Prostate gland (tissue), 2 donors: ENCODE results near the gene PPP4R1. TPM values are rescaled to one million over a fixed set of nuclear protein-coding genes. Genes with fewer than 3 reads are reported as not detected.
A peak's percentile ranks its signal among the peaks of the same experiment; 100 is the strongest.
"Not testable (repeated sequence)": the region's sequence is repeated elsewhere in the genome, so short reads cannot be mapped to it uniquely, and the experiment has no call there.

Source experiments
- DNase-seq: peaks from one replicate; pipeline ENCODE4 v3.0.0-alpha.2; 2019; ENCODE audit warnings: low spot score
- H3K27ac ChIP-seq, 2 donors: fragments of 200-600 bp; sonication (generic); 2 replicates each; pipeline ENCODE4 v1.5.1; 2017 to 2019
- H3K27me3 ChIP-seq: fragments of 200-600 bp; sonication (generic); replicated peaks from 2 replicates; pipeline ENCODE4 v1.5.1; 2019; ENCODE audit not compliant: insufficient read depth
- H3K36me3 ChIP-seq, 2 donors: fragments of 200-600 bp; sonication (generic); 1 replicate in 1 of 2; 2 replicates in 1 of 2; pipeline versions ENCODE4 v1.5.1 to v1.8.1; 2017 to 2019
- H3K4me1 ChIP-seq: fragments of 200-600 bp; sonication (generic); replicated peaks from 2 replicates; pipeline ENCODE4 v1.5.1; 2019
- H3K4me3 ChIP-seq, 2 donors: fragments of 200-600 bp; sonication (generic); 2 replicates each; pipeline ENCODE4 v1.5.1; 2017 to 2019
- H3K9me3 ChIP-seq: fragments of 200-600 bp; sonication (generic); 2 replicates; pipeline ENCODE4 v1.5.1; 2017
- CTCF ChIP-seq, 4 experiments: fragments of 200-600 bp in 2 of 4; fragments of 450-650 bp in 2 of 4; sonication (generic) in 2 of 4; IDR thresholded peaks; 1 replicate in 3 of 4; 2 replicates in 1 of 4; pipeline ENCODE4 v1.5.1; 2016 to 2019; ENCODE audit warnings: antibody characterized with exemption in 4 of 4, mild to moderate bottlenecking in 2 of 4, moderate library complexity in 2 of 4
- POLR2A ChIP-seq: fragments of 450-650 bp; IDR thresholded peaks from one replicate; pipeline ENCODE4 v1.6.1; 2016; ENCODE audit warnings: antibody characterized with exemption, mild to moderate bottlenecking
- POLR2AphosphoS5 ChIP-seq: sonication (generic); formaldehyde crosslinking; IDR thresholded peaks from one replicate; pipeline ENCODE4 v1.6.1; 2017; ENCODE audit warnings: antibody characterized with exemption
- WGBS: methylation state at CpG from one replicate; pipeline ENCODE4 v1.1.5; 2018; 5-methylcytosine and 5-hydroxymethylcytosine counted together
- intact Hi-C: fragments of 100-400 bp; cut with DNase I; formaldehyde crosslinking; loops from one replicate; pipeline ENCODE4 v1.14.2; 2022
- total RNA-seq, 2 donors: library from RNA; depleted of rRNA; stranded (reverse); fragments of >200 nt; gene quantifications; one replicate each; pipeline ENCODE4 v1.1.0, GENCODE V29; 2016

The PPP4R1 gene
- total RNA-seq, 2 donors from 2014 or later: 39.1 to 67.0 TPM

- Histone ChIP-seq H3K9me3 (no peaks in the 10 kb centered on the region), H3K4me3 (peak overlapping the region in 1 of 2 donors; percentile 92), H3K27me3 (no peaks in the 10 kb centered on the region), H3K36me3 (no peaks in the 10 kb centered on the region), H3K4me1 (no peaks in the 10 kb centered on the region), H3K27ac (peak overlapping the region in 1 of 2 donors; percentile 97)
- no peak for DNase-seq
- TF ChIP-seq POLR2AphosphoS5: no peak
- WGBS: 39% methylated on average over 3 of the region's 3 CpGs
- intact Hi-C loops: loop anchor here (5.0 to 10.0 kb wide), 2 partner anchors 92 to 159 kb away; partner anchors contain the start of gene RAB31
Observed at GRCh38 chr18:9612977-9613376, 1.4 kb downstream of the PPP4R1 start.

GRCh38 chr18:9612215-9612830 lies 2.0 kb downstream of the PPP4R1 start:
- H3K4me1 ChIP-seq: no peaks in the 10 kb centered on the region
- no peak overlapping the region for H3K27ac ChIP-seq
- peak; percentile 49 for DNase-seq
- no peaks in the 10 kb centered on the region for H3K36me3 ChIP-seq
- 33% methylated on average over 3 of the region's 3 CpGs for WGBS
- no peak overlapping the region for H3K4me3 ChIP-seq
- H3K9me3 ChIP-seq: no peaks in the 10 kb centered on the region
- intact Hi-C loops: loop anchor here (5.0 to 10.0 kb wide), 2 partner anchors 92 to 160 kb away; partner anchors contain the start of gene RAB31
- H3K27me3 ChIP-seq: no peaks in the 10 kb centered on the region
- TF ChIP-seq CTCF (IDR thresholded peaks at IDR 0.05): peak; percentile 37 to 70 (median 42)
- peak; percentile 37 for TF ChIP-seq POLR2AphosphoS5
- TF ChIP-seq POLR2A: no peak

- no peak overlapping the region for H3K27ac ChIP-seq
- H3K9me3 ChIP-seq: no peaks in the 10 kb centered on the region
- H3K27me3 ChIP-seq: no peaks in the 10 kb centered on the region
- H3K36me3 ChIP-seq: no peaks in the 10 kb centered on the region
- H3K4me3 ChIP-seq: no peak overlapping the region
- intact Hi-C loops: no loop called here
- DNase-seq: no peak
- no peak for TF ChIP-seq POLR2A
- TF ChIP-seq CTCF (IDR thresholded peaks at IDR 0.05): no peak
- no peak for TF ChIP-seq POLR2AphosphoS5
- no peaks in the 10 kb centered on the region for H3K4me1 ChIP-seq
- WGBS: 65% methylated on average over 7 of the region's 7 CpGs
Observed at GRCh38 chr18:9609190-9609589, 5.2 kb downstream of the PPP4R1 start.

GRCh38 chr18:9608728-9609127 lies 5.6 kb downstream of the PPP4R1 start:
- intact Hi-C loops: no loop called here
- H3K9me3 ChIP-seq: no peaks in the 10 kb centered on the region
- no peaks in the 10 kb centered on the region for H3K27me3 ChIP-seq
- no peak overlapping the region for H3K4me3 ChIP-seq
- TF ChIP-seq POLR2AphosphoS5 (no peak), CTCF (IDR thresholded peaks at IDR 0.05) (no peak), POLR2A (no peak)
- no peaks in the 10 kb centered on the region for H3K4me1 ChIP-seq
- H3K36me3 ChIP-seq: no peaks in the 10 kb centered on the region
- no peak overlapping the region for H3K27ac ChIP-seq
- 14% methylated on average over 1 of the region's 1 CpG for WGBS
- DNase-seq: no peak

GRCh38 chr18:9608298-9608697 lies 6.1 kb downstream of the PPP4R1 start:
- H3K36me3 ChIP-seq: no peaks in the 10 kb centered on the region
- H3K27ac ChIP-seq: no peak overlapping the region
- TF ChIP-seq POLR2A (no peak), POLR2AphosphoS5 (no peak), CTCF (IDR thresholded peaks at IDR 0.05) (no peak)
- intact Hi-C loops: no loop called here
- H3K4me1 ChIP-seq: no peaks in the 10 kb centered on the region
- H3K4me3 ChIP-seq: no peak overlapping the region
- H3K27me3 ChIP-seq: no peaks in the 10 kb centered on the region
- no peaks in the 10 kb centered on the region for H3K9me3 ChIP-seq
- DNase-seq: no peak

GRCh38 chr18:9607111-9607510 lies 7.2 kb downstream of the PPP4R1 start:
- intact Hi-C loops, H3K36me3 ChIP-seq, H3K4me1 ChIP-seq: not testable (repeated sequence)

More at GRCh38 chr18:9607111-9607510, 7.2 kb downstream of the PPP4R1 start:
- H3K27ac ChIP-seq, H3K27me3 ChIP-seq, H3K4me3 ChIP-seq, H3K9me3 ChIP-seq, DNase-seq: not testable (repeated sequence)
- 84% methylated on average over 5 of the region's 5 CpGs for WGBS
